ENCODE measurements around the gene HRK.

The HRK gene

GRCh38 chr12:116852303-116852702 lies 28.9 kb downstream of the HRK start:
- peaks cover 16% of the 10 kb centered on the region for H3K4me1 ChIP-seq (ENCODE audit: insufficient read depth, low read length)
- H3K27me3 ChIP-seq (ENCODE audit: insufficient read depth, low read length, poor library complexity) = no peaks in the 10 kb centered on the region
- DNase-seq (no peak), ATAC-seq (ENCODE audit: insufficient read depth, low read depth) (no peak)
- no peaks in the 10 kb centered on the region for H3K36me3 ChIP-seq (ENCODE audit: insufficient read depth, low read length)
- H3K4me3 ChIP-seq (ENCODE audit: low read depth in 1 of 2, low read length in 2 of 2) = no peak overlapping the region
- no peak overlapping the region for H2AFZ ChIP-seq (ENCODE audit: low read depth, low read length)
- H3K27ac ChIP-seq (ENCODE audit: low read length) = no peak overlapping the region
- TF ChIP-seq EZH2 (IDR thresholded peaks at IDR 0.05; ENCODE audit: borderline replicate concordance, low read depth, low read length, severe bottlenecking) (no peak), CTCF (IDR thresholded peaks at IDR 0.05; ENCODE audit: borderline replicate concordance, extremely low read depth, low read length, poor library complexity, severe bottlenecking) (no peak)
- no peaks in the 10 kb centered on the region for H4K20me1 ChIP-seq (ENCODE audit: insufficient read depth, low read length)
- no peak overlapping the region for H3K4me2 ChIP-seq (ENCODE audit: insufficient read depth, low read length)
- H3K9me3 ChIP-seq (ENCODE audit: insufficient read depth, low read length, severe bottlenecking) = no peaks in the 10 kb centered on the region
- H3K79me2 ChIP-seq (ENCODE audit: insufficient read depth, low read length) = no peaks in the 10 kb centered on the region
- H3K9ac ChIP-seq (ENCODE audit: low read depth, low read length) = no peak overlapping the region

DNA sequence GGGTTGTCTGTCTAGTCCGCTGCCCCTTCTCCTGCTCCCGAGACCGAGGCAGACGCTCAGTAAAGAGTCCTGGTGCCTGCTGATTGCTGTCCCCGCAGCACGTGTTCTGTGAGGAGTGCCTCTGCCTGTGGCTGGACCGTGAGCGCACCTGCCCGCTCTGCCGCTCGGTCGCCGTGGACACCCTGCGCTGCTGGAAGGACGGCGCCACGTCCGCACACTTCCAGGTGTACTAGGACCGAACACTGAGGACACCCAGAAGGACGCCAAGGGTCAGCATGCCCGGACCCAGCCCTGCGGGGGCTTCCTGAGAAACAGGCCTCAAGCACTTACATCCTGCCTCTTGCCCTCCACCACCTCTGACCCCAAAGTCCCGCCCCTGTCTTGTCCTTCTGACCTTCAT lies 32.0 kb downstream of the HRK start:
- ATAC-seq (ENCODE audit: insufficient read depth, low read depth) = no peak
- no peak overlapping the region for H3K27ac ChIP-seq (ENCODE audit: low read length)
- no peak overlapping the region for H3K4me2 ChIP-seq (ENCODE audit: insufficient read depth, low read length)
- H3K4me3 ChIP-seq (ENCODE audit: low read depth in 1 of 2, low read length in 2 of 2) = no peak overlapping the region
- H3K36me3 ChIP-seq (ENCODE audit: insufficient read depth, low read length) = no peaks in the 10 kb centered on the region
- H3K9ac ChIP-seq (ENCODE audit: low read depth, low read length) = no peak overlapping the region
- peaks cover 15% of the 10 kb centered on the region for H3K4me1 ChIP-seq (ENCODE audit: insufficient read depth, low read length)
- TF ChIP-seq EZH2 (IDR thresholded peaks at IDR 0.05; ENCODE audit: borderline replicate concordance, low read depth, low read length, severe bottlenecking) = no peak
- no peak for TF ChIP-seq CTCF (IDR thresholded peaks at IDR 0.05; ENCODE audit: borderline replicate concordance, extremely low read depth, low read length, poor library complexity, severe bottlenecking)
- H3K9me3 ChIP-seq (ENCODE audit: insufficient read depth, low read length, severe bottlenecking) = no peaks in the 10 kb centered on the region
- DNase-seq = no peak
- no peaks in the 10 kb centered on the region for H3K79me2 ChIP-seq (ENCODE audit: insufficient read depth, low read length)
- H3K27me3 ChIP-seq (ENCODE audit: insufficient read depth, low read length, poor library complexity) = no peaks in the 10 kb centered on the region
- no peaks in the 10 kb centered on the region for H4K20me1 ChIP-seq (ENCODE audit: insufficient read depth, low read length)
- H2AFZ ChIP-seq (ENCODE audit: low read depth, low read length) = no peak overlapping the region

DNA sequence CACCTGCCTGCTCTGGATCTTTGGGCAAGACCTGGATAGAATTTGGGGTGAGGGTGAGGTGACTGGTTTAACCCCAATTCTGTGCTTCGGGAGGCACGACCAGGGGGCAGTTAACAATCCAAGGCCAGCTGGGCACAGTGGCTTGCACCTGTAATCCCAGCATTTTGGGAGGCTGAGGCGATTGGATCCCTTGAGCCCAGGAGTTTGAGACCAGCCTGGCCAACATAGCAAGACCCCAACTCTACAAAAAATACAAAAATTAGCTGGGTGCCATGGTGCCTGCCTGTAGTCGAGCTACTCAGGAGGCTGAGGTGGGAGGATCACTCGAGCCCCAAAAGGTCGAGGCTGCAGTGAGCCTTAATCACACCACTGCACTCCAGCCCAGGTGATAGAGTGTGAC lies 38.2 kb downstream of the HRK start:
- Histone ChIP-seq H3K27ac (ENCODE audit: low read length) (no peak overlapping the region), H3K36me3 (ENCODE audit: insufficient read depth, low read length) (no peaks in the 10 kb centered on the region), H3K9me3 (ENCODE audit: insufficient read depth, low read length, severe bottlenecking) (no peaks in the 10 kb centered on the region), H3K79me2 (ENCODE audit: insufficient read depth, low read length) (no peaks in the 10 kb centered on the region), H3K27me3 (ENCODE audit: insufficient read depth, low read length, poor library complexity) (no peaks in the 10 kb centered on the region), H2AFZ (ENCODE audit: low read depth, low read length) (no peak overlapping the region), H3K4me3 (ENCODE audit: low read depth in 1 of 2, low read length in 2 of 2) (no peak overlapping the region), H3K9ac (ENCODE audit: low read depth, low read length) (no peak overlapping the region), H3K4me2 (ENCODE audit: insufficient read depth, low read length) (no peak overlapping the region), H4K20me1 (ENCODE audit: insufficient read depth, low read length) (no peaks in the 10 kb centered on the region), H3K4me1 (ENCODE audit: insufficient read depth, low read length) (no peaks in the 10 kb centered on the region)
- ATAC-seq (ENCODE audit: insufficient read depth, low read depth) (no peak), DNase-seq (no peak)
- no peak for TF ChIP-seq CTCF (IDR thresholded peaks at IDR 0.05; ENCODE audit: borderline replicate concordance, extremely low read depth, low read length, poor library complexity, severe bottlenecking)
- no peak for TF ChIP-seq EZH2 (IDR thresholded peaks at IDR 0.05; ENCODE audit: borderline replicate concordance, low read depth, low read length, severe bottlenecking)

- ATAC-seq (ENCODE audit: insufficient read depth, low read depth) = no peak
- no peak overlapping the region for H3K9ac ChIP-seq (ENCODE audit: low read depth, low read length)
- no peak overlapping the region for H3K27ac ChIP-seq (ENCODE audit: low read length)
Observed at GRCh38 chr12:116839287-116839830, 41.9 kb downstream of the HRK start.

More at GRCh38 chr12:116839287-116839830, 41.9 kb downstream of the HRK start:
- Histone ChIP-seq H2AFZ (ENCODE audit: low read depth, low read length) (no peak overlapping the region), H3K9me3 (ENCODE audit: insufficient read depth, low read length, severe bottlenecking) (no peaks in the 10 kb centered on the region), H3K36me3 (ENCODE audit: insufficient read depth, low read length) (peaks cover 10% of the 10 kb centered on the region; the same call in 1 of the 2 replicates), H3K4me1 (ENCODE audit: insufficient read depth, low read length) (no peaks in the 10 kb centered on the region), H3K27me3 (ENCODE audit: insufficient read depth, low read length, poor library complexity) (no peaks in the 10 kb centered on the region), H3K4me2 (ENCODE audit: insufficient read depth, low read length) (no peak overlapping the region), H4K20me1 (ENCODE audit: insufficient read depth, low read length) (no peaks in the 10 kb centered on the region), H3K79me2 (ENCODE audit: insufficient read depth, low read length) (no peaks in the 10 kb centered on the region), H3K4me3 (ENCODE audit: low read depth in 1 of 2, low read length in 2 of 2) (no peak overlapping the region)
- TF ChIP-seq CTCF (IDR thresholded peaks at IDR 0.05; ENCODE audit: borderline replicate concordance, extremely low read depth, low read length, poor library complexity, severe bottlenecking) (no peak), EZH2 (IDR thresholded peaks at IDR 0.05; ENCODE audit: borderline replicate concordance, low read depth, low read length, severe bottlenecking) (no peak)
- DNase-seq = no peak
